GM19023 (cell line): ENCODE data around the gene OXER1.
"Not testable (repeated sequence)": the region's sequence is repeated elsewhere in the genome, so short reads cannot be mapped to it uniquely, and the experiment has no call there.

Experiments
- ATAC-seq: cut with Tn5 transposase; IDR thresholded peaks from one replicate; pipeline ENCODE4 v1.9.1; 2021; ENCODE audit warnings: mild to moderate bottlenecking, moderate library complexity; ENCODE audit not compliant: unreplicated experiment

The OXER1 gene

GRCh38 chr2:42754021-42754775 is 9.7 kb downstream of the OXER1 start:
- ATAC-seq, result peak; percentile 45

GRCh38 chr2:42752816-42753813 is 10.8 kb downstream of the OXER1 start:
- no peak for ATAC-seq

- ATAC-seq, result peak; percentile 55
Observed at GRCh38 chr2:42752314-42752713, 11.6 kb downstream of the OXER1 start.

GRCh38 chr2:42748840-42749239 is 15.1 kb downstream of the OXER1 start:
- ATAC-seq, result no peak

- ATAC-seq, result no peak
Observed at GRCh38 chr2:42747422-42747821, 16.5 kb downstream of the OXER1 start.

GRCh38 chr2:42744545-42745082 is 19.3 kb downstream of the OXER1 start:
- no peak for ATAC-seq

- no peak for ATAC-seq
Observed at GRCh38 chr2:42743659-42743990, 20.3 kb downstream of the OXER1 start.

- no peak for ATAC-seq
Observed at GRCh38 chr2:42742740-42743658, 20.9 kb downstream of the OXER1 start.

- no peak for ATAC-seq
Observed at GRCh38 chr2:42741140-42741539, 22.8 kb downstream of the OXER1 start.

GRCh38 chr2:42736598-42737322 is 27.2 kb downstream of the OXER1 start:
- ATAC-seq, result no peak

- ATAC-seq, result no peak
Observed at GRCh38 chr2:42733852-42734251, 30.1 kb downstream of the OXER1 start.

- not testable (repeated sequence) for ATAC-seq
Observed at GRCh38 chr2:42731316-42731715, 32.6 kb downstream of the OXER1 start.

GRCh38 chr2:42726680-42727079 is 37.3 kb downstream of the OXER1 start:
- no peak for ATAC-seq

GRCh38 chr2:42725657-42726056 is 38.3 kb downstream of the OXER1 start:
- ATAC-seq, result no peak

GRCh38 chr2:42724886-42725285 is 39.0 kb downstream of the OXER1 start:
- ATAC-seq, result no peak

- ATAC-seq, result no peak
Observed at GRCh38 chr2:42723465-42723864, 40.5 kb downstream of the OXER1 start.

GRCh38 chr2:42722320-42723190 is 41.4 kb downstream of the OXER1 start:
- ATAC-seq, result peak; percentile 99

GRCh38 chr2:42721898-42722297 is 42.0 kb downstream of the OXER1 start:
- no peak for ATAC-seq

- no peak for ATAC-seq
Observed at GRCh38 chr2:42714686-42715085, 49.2 kb downstream of the OXER1 start.
